Bronchial smooth muscle cell (primary cell): ENCODE results near the gene ANKRD35. TPM values are rescaled to one million over a fixed set of nuclear protein-coding genes. Genes with fewer than 3 reads are reported as not detected.

Experiments used
- total RNA-seq: library from RNA; depleted of rRNA; stranded (reverse); fragments of >200 nt; gene quantifications from 2 replicates; pipeline ENCODE4 v1.2.1, GENCODE V29; 2014

ANKRD35 gene, protein sequence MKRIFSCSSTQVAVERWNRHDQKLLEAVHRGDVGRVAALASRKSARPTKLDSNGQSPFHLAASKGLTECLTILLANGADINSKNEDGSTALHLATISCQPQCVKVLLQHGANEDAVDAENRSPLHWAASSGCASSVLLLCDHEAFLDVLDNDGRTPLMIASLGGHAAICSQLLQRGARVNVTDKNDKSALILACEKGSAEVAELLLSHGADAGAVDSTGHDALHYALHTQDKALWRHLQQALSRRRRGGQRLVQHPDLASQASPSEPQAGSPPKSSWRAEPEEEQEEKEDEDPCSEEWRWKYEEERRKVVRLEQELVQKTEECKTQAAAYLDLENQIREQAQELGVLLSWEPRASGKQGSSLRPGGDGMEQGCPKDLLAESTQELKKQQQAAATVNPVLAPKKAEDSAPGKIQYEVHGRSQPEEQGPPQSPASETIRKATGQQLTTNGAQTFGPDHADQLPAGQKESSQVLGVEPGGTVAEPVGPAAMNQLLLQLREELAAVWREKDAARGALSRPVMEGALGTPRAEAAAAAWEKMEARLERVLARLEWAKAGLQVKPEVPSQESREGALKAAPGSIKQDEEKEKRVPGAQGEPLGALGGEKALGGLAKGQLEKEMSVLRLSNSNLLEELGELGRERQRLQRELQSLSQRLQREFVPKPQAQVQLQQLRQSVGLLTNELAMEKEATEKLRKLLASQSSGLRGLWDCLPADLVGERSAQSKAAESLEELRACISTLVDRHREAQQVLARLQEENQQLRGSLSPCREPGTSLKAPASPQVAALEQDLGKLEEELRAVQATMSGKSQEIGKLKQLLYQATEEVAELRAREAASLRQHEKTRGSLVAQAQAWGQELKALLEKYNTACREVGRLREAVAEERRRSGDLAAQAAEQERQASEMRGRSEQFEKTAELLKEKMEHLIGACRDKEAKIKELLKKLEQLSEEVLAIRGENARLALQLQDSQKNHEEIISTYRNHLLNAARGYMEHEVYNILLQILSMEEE
- 2.9 and 5.2 TPM in 2 replicates for total RNA-seq

DNA sequence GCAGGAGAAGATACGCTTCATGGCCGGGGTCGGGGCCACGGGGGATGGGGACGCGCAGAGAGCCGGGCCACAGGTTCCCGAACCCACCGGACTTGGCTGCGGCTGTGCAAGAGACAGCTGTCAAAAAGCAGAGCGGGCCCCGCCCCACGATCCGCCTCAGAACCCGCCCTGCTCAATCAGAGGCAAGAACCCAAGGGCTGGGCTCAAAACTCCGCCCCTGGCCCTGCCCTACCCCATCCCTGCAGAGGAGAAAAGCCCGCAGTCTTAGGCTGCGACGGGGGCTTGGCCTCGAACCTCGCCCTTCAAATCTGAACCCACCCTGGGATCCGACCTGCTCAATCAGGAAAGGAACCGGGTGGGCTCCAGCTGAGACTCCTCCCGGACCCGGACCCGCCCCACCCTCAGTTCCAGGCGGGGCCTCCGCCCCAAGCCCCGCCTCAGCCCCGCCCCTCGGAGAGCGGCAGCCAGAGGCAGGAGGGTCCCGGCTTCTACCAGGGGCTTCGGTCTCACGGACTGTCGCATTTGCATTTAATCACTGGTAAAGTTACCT is at the start of gene ANKRD35:
Gene ANKRD35 (minus strand): TSS at position 129 of the 550 bp plus-strand sequence. CDS start 108 bp downstream, at position 21.

DNA sequence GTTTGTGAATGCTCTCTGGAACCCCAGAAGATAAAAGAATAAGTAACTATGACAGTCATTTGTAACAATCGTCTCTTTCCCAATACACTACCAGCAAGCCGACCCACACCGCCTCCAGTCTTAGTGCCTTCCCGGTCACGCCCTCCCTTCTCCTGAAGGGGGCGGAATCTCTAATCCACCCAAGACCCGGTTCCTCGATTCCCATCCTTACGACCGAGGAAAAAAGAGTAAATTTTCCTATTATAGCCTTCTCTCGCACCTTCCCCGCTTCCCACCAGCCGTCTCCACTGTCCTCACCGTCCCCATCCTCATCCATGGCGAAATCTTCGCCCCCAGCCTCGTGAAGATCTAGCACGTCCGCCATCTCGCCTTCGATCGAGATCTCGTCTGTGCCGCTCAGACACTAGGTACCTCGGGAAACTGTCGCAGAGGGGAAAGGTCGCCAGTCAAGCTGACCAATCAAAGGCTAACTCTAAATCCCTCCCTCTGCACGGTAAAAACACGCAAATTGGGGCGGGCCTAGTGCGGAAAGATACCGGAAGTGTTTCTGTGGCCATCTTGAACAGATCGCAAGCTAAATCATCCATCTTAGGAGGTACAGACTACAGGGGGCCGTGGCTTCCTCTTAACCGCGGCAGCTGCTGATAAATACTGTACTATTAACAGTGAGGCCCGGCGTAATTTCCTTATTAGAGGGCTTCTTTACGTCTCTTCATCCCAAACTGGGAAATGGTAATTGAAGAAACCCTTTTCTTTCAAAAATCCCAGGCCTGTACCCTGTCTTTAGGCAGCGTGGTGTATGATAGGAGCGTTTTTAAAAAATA is 41.6 kb upstream of the ANKRD35 start, which contains the start of gene RBM8A:
Gene RBM8A (minus strand): TSS at position 422 of the 824 bp plus-strand sequence. CDS start 58 bp downstream, at position 364.

DNA sequence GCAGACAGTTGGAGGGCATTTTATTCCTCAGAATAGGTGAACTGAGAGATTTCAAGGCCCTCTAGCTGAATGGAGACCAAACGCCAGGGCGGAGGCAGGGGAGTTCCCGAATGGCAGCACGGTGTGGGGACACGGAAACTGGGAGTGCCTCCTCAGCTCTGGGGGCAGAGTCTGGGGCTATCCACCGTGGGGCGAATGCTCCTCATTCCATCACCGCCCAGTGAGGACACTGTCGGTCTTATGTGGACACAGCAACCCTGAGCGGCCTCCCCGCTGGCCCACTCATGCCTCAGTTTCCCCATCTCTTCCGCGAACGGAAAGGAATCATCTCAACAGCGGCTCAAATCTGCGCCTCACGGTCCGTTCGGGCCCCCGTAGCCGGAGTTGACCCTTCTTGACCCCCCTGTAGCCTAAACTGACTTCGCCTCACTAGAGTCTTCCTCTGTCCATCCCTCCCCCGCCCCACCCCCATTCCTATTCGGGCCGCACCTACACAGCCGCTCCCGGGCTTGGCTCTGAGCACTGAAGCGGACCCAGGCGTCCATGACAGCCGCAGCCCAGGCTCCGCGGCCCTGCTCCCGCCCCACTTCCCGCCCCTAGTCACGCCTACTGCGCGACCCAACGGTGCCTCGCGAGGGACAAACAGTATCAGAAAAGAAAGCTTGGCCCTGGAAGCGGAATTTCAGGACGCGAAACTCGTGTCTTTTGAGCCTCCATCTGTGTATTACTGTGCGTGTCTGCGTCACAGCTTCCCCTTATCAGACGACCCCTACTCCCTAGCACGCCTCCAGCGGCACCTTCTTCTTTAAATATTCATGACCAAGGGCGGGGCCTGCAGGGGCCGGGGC is 32.7 kb upstream of the ANKRD35 start, which contains the start of gene PEX11B:
Gene PEX11B (minus strand): TSS at position 574 of the 848 bp plus-strand sequence. CDS start 29 bp downstream, at position 545.

DNA sequence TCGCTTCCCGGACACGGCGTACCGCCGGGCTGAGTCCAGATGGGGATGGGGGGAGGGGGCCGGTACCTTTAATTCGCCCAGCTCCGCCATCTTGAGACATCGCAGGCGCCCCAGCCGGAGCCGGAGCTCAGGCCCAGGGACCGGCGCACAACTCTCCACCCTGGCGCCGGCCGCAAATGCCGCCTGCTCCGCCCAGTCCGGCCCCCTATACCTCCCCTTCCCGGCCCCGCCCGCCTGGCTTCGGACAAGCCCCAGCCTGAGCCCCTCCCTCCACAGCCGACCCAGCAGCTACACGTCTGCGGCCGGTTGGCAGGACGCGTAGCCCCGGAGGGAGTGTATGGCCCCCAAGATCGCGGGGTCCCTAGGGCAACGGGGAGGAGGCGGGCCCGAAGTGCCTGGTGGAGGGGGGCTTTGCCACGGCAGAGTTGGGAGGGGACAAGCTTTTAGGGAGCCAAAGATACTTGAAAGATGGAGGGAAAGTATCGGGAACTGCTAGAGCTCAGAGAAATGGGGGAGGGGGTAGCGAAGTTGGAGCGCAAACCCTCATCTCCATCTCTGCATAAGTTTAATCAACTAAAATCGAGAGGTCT is 26.7 kb downstream of the ANKRD35 start, which contains the start of gene PIAS3:
Gene PIAS3 (minus strand): TSS at position 181 of the 590 bp plus-strand sequence. CDS start 91 bp downstream, at position 90.

DNA sequence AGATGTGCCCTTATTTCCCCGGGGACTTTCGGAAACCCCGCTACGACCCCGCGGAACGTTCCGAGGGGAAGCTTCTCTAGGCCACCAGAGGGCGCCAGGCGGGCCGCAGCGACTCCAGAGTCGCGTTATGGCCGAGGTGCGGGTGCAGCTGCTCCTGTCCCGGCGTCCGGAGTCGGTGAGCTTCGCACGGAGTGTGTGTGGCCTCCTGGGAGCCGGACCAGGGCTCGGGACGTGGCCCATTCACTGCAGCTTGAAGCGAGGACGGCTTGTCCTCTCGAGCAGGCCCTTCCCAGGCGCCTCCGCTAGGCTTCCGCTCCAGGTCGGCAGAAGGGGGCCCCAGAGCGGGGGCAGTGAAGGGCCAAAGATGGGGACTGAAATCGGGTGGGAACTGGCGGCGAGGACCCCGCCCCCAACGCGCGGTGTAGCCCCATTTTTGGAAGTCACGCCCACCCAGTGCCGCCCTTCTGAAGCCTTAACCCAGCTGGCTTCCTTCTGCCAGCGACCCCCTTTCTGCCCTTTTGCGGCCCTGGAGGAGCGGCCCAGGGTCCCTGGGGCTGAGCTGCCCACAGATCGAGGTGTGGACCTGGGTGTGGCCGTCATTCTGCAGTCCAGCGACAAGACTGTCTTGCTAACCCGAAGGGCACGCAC is 40.0 kb downstream of the ANKRD35 start, which contains the start of gene NUDT17:
Gene NUDT17 (plus strand): TSS at position 117 of the 648 bp plus-strand sequence. CDS start 11 bp downstream, at position 128.

DNA sequence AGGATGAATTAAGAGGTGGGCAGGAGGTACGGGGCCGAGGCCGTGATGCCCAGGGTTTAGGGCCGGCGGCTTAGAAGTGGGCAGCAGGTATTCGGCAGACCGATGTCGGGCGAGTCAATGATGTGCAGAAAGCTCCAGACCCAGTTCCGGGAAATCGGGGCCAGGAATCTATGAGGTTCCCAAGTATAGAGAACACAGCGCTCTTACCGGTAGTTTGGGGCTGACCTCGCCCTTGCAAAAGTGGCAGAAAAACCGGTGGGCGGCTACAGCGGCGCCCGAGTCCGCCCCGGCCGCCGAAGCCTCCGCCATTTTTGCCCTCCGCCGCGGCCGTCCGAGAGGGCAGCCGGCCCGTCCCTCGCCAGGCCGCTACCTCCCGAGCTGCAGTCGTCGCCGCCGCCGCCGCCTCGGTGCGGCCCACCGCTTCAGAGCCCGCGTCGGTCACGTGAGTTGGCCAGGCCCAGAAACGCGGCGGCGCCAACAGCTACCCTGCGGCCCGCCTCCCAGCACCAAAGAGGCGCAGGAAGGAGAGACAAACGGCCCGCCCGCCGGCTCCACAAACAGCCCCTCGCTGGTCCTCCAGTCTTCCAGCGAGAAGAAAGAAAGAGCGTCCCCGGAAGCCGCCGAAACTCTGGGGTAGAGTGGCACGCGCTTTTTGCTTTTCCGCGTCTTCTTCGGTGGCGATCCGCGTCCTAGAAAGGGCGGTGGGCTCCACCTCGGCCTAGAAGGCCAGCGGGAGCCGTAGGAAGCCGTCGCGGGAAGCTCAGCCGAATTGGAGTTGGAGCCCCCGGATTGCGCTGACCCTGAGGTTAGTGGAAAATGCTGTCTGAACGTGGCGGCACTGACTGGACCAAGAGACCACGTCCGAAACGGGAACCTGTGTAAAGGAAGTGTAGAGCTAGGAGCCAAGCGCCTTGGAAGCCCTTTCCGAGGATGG is 61.8 kb downstream of the ANKRD35 start, which contains the start of the genes POLR3C and RNF115:
Gene POLR3C (plus strand): TSS at position 636 of the 934 bp plus-strand sequence. CDS start 1,577 bp downstream, outside the sequence.
Gene RNF115 (minus strand): TSS at position 531 of the 934 bp plus-strand sequence. CDS start 222 bp downstream, at position 309.

Other genes starting within 250 kb of the ANKRD35 start
- gene PDZK1, start 178.5 kb downstream of the ANKRD35 start, total RNA-seq = 0.69 and 1.7 TPM in 2 replicates
- not detected in 2 replicates for gene CD160, start 166.4 kb downstream of the ANKRD35 start, total RNA-seq
- gene RNF115, start 61.8 kb downstream of the ANKRD35 start, total RNA-seq = 12.5 and 19.9 TPM in 2 replicates
- 31.4 and 31.7 TPM in 2 replicates for gene POLR3C, start 61.7 kb downstream of the ANKRD35 start, total RNA-seq
- gene NUDT17, start 40.2 kb downstream of the ANKRD35 start, total RNA-seq = 1.6 and 2.4 TPM in 2 replicates
- gene PIAS3, start 26.8 kb downstream of the ANKRD35 start, total RNA-seq = 4.9 and 6.5 TPM in 2 replicates
- 1.1 and 3.8 TPM in 2 replicates for gene ITGA10, start 24.2 kb upstream of the ANKRD35 start, total RNA-seq
- gene PEX11B, start 32.9 kb upstream of the ANKRD35 start, total RNA-seq = 26.5 and 27.6 TPM in 2 replicates
- 98.8 and 98.9 TPM in 2 replicates for gene RBM8A, start 41.6 kb upstream of the ANKRD35 start, total RNA-seq
- 9.6 and 12.5 TPM in 2 replicates for gene LIX1L, start 72.2 kb upstream of the ANKRD35 start, total RNA-seq
- gene ANKRD34A, start 78.7 kb upstream of the ANKRD35 start, total RNA-seq = 0.09 and 0.32 TPM in 2 replicates
- 22.6 and 26.2 TPM in 2 replicates for gene POLR3GL, start 78.8 kb upstream of the ANKRD35 start, total RNA-seq
- 318 and 471 TPM in 2 replicates for gene TXNIP, start 110.7 kb upstream of the ANKRD35 start, total RNA-seq
- gene HJV, start 135.9 kb upstream of the ANKRD35 start, total RNA-seq = not detected in 2 replicates